C4-2B (cell line): Measurements from ENCODE around the gene NSMCE4A.

Experiments
- CTCF ChIP-seq: fragments of 450-650 bp; conservative IDR thresholded peaks from 2 replicates; pipeline ENCODE4 v1.5.1; 2017; ENCODE audit warnings: mild to moderate bottlenecking
- ZFX ChIP-seq: fragments of 450-650 bp; IDR thresholded peaks from 2 replicates; pipeline ENCODE4 v1.6.1; 2017

- no peak for TF ChIP-seq CTCF
- TF ChIP-seq ZFX: no peak
These were observed 46.8 kb upstream of the NSMCE4A start for GRCh38 chr10:122021828-122022227.
